Neural cell (in vitro differentiated cells): ENCODE measurements around the gene CYP8B1. TPM values are rescaled to one million over a fixed set of nuclear protein-coding genes. Genes with fewer than 3 reads are reported as not detected.

Experiments
- H2AFZ ChIP-seq: fragments of 200-600, 300-800 bp; sonication (generic), shearing (Covaris generic); 2 replicates; pipeline ENCODE4 v1.6.0; 2014; ENCODE audit warnings: low read depth, mild to moderate bottlenecking, antibody characterized with exemption, low read length, moderate library complexity
- H3F3A ChIP-seq: fragments of 200-600 bp; shearing (Covaris generic); 2 replicates; pipeline ENCODE4 v1.6.1; 2016; ENCODE audit warnings: mild to moderate bottlenecking, moderate library complexity, mixed read lengths, antibody characterized with exemption, low read length; ENCODE audit not compliant: insufficient read depth, poor library complexity, severe bottlenecking
- H3K27ac ChIP-seq: fragments of 200-600, 300-800 bp; sonication (generic), shearing (Covaris generic); 2 replicates; pipeline ENCODE4 v1.5.1; 2014; ENCODE audit warnings: mild to moderate bottlenecking, low read length, moderate library complexity
- H3K27me3 ChIP-seq: fragments of 300-800, 200-600 bp; sonication (generic), shearing (Covaris generic); 2 replicates; pipeline ENCODE4 v1.6.0; 2014; ENCODE audit warnings: mild to moderate bottlenecking, low read depth, low read length, moderate library complexity; ENCODE audit not compliant: insufficient read depth
- H3K36me3 ChIP-seq: fragments of 300-800, 200-600 bp; sonication (generic), shearing (Covaris generic); 2 replicates; pipeline ENCODE4 v1.5.1; 2014; ENCODE audit warnings: mild to moderate bottlenecking, antibody characterized with exemption, low read length, moderate library complexity; ENCODE audit not compliant: insufficient read depth
- H3K4me2 ChIP-seq: fragments of 300-800, 200-600 bp; sonication (generic), shearing (Covaris generic); 2 replicates; pipeline ENCODE4 v1.6.0; 2014; ENCODE audit warnings: mild to moderate bottlenecking, low read length
- H3K4me3 ChIP-seq: fragments of 300-800, 200-600 bp; sonication (generic), shearing (Covaris generic); 2 replicates; pipeline ENCODE4 v1.5.1; 2014; ENCODE audit warnings: mild to moderate bottlenecking, low read length, moderate library complexity
- H3K79me2 ChIP-seq: fragments of 200-600 bp; shearing (Covaris generic); replicated peaks from 2 replicates; pipeline ENCODE4 v1.6.0; 2014; ENCODE audit warnings: mild to moderate bottlenecking, low read length, moderate library complexity; ENCODE audit not compliant: insufficient read depth
- H3K9ac ChIP-seq: fragments of 300-800, 200-600 bp; sonication (generic), shearing (Covaris generic); 2 replicates; pipeline ENCODE4 v1.6.1; 2016; ENCODE audit warnings: mild to moderate bottlenecking, low read length, mixed read lengths
- H3K9me2 ChIP-seq: fragments of 200-600 bp; shearing (Covaris generic); 2 replicates; pipeline ENCODE4 v1.6.1; 2016; ENCODE audit warnings: mild to moderate bottlenecking, low read length, mixed read lengths; ENCODE audit not compliant: insufficient read depth
- H3K9me3 ChIP-seq: fragments of 200-600, 300-800 bp; sonication (generic), shearing (Covaris generic); 2 replicates; pipeline ENCODE4 v1.6.1; 2016; ENCODE audit warnings: mild to moderate bottlenecking, mixed run types, low read length, moderate library complexity, mixed read lengths
- H4K20me1 ChIP-seq: fragments of 200-600 bp; shearing (Covaris generic); 2 replicates; pipeline ENCODE4 v1.6.1; 2016; ENCODE audit warnings: mild to moderate bottlenecking, mixed run types; ENCODE audit not compliant: insufficient read depth
- CTCF ChIP-seq: fragments of 450-650 bp; IDR thresholded peaks from 2 replicates; pipeline ENCODE4 v1.5.1; 2014; ENCODE audit warnings: antibody characterized with exemption, mild to moderate bottlenecking, moderate library complexity; ENCODE audit not compliant: poor library complexity, severe bottlenecking
- EP300 ChIP-seq: fragments of 450-650 bp; conservative IDR thresholded peaks from 2 replicates; pipeline ENCODE4 v1.6.1; 2014; ENCODE audit warnings: antibody characterized with exemption, mild to moderate bottlenecking, moderate library complexity; ENCODE audit not compliant: poor library complexity, severe bottlenecking
- EZH2 ChIP-seq: fragments of 200-600, 300-800 bp; shearing (Covaris generic), sonication (generic); IDR thresholded peaks from 2 replicates; pipeline ENCODE4 v1.6.1; 2014; ENCODE audit warnings: antibody characterized with exemption, low read length, borderline replicate concordance, mild to moderate bottlenecking; ENCODE audit not compliant: insufficient read depth, poor library complexity, severe bottlenecking
- MXI1 ChIP-seq: fragments of 450-650 bp; conservative IDR thresholded peaks from 2 replicates; pipeline ENCODE4 v1.6.1; 2014; ENCODE audit warnings: antibody characterized with exemption, mild to moderate bottlenecking; ENCODE audit not compliant: poor library complexity, severe bottlenecking
- POLR2AphosphoS5 ChIP-seq: IDR thresholded peaks from 2 replicates; pipeline ENCODE4 v1.6.1; 2012
- RAD21 ChIP-seq: fragments of 450-650 bp; conservative IDR thresholded peaks from 2 replicates; pipeline ENCODE4 v1.6.1; 2014; ENCODE audit warnings: antibody characterized with exemption, mild to moderate bottlenecking, moderate library complexity
- SMC3 ChIP-seq: fragments of 450-650 bp; conservative IDR thresholded peaks from 2 replicates; pipeline ENCODE4 v1.6.1; 2014; ENCODE audit warnings: antibody characterized with exemption, mild to moderate bottlenecking, moderate library complexity; ENCODE audit not compliant: poor library complexity
- TAF1 ChIP-seq: IDR thresholded peaks from 2 replicates; pipeline ENCODE4 v1.6.1; 2012; ENCODE audit warnings: low read depth
- polyA plus RNA-seq: library from polyadenylated mRNA; depleted of rRNA; stranded (reverse); fragments of >200 nt; gene quantifications from 2 replicates; pipeline ENCODE4 v1.2.3, GENCODE V29; 2014
- TF ChIP-seq, protein P1 (sequence below): IDR thresholded peaks from 2 replicates; pipeline ENCODE4 v1.6.1; 2012; ENCODE audit warnings: borderline replicate concordance

Gene CYP8B1
- polyA plus RNA-seq, 1 donor from 2014 or later = not detected

DNA sequence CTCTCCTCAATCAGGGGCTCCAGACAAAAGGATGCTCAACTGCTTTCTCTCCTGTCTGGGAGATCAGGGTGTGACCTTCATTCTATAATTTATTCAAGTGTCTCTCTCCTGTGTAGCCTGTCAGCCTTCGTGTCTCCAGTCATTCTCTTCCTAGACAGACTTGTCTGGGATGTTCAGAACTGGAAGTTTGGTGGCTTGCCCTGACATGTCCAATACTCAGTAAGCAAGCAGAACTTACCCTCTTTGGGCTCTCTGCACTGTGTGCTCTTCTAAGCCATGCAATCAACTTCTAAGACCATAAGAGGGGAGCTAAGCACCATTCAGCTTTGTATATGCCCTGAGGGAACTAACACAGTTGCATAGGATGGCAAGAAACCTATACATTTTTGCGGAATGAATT, 52.3 kb downstream of the CYP8B1 start:
- H3K27me3 ChIP-seq = no peaks in the 10 kb centered on the region
- H3K9me2 ChIP-seq = no peaks in the 10 kb centered on the region
- no peak overlapping the region for H3K4me3 ChIP-seq
- TF ChIP-seq EP300 = no peak
- no peak for TF ChIP-seq RAD21
- TF ChIP-seq TAF1 = no peak
- no peak for TF ChIP-seq CTCF
- no peak for TF ChIP-seq POLR2AphosphoS5
- TF ChIP-seq EZH2 = no peak
- TF ChIP-seq SMC3 = no peak
- TF ChIP-seq, protein P1, sequence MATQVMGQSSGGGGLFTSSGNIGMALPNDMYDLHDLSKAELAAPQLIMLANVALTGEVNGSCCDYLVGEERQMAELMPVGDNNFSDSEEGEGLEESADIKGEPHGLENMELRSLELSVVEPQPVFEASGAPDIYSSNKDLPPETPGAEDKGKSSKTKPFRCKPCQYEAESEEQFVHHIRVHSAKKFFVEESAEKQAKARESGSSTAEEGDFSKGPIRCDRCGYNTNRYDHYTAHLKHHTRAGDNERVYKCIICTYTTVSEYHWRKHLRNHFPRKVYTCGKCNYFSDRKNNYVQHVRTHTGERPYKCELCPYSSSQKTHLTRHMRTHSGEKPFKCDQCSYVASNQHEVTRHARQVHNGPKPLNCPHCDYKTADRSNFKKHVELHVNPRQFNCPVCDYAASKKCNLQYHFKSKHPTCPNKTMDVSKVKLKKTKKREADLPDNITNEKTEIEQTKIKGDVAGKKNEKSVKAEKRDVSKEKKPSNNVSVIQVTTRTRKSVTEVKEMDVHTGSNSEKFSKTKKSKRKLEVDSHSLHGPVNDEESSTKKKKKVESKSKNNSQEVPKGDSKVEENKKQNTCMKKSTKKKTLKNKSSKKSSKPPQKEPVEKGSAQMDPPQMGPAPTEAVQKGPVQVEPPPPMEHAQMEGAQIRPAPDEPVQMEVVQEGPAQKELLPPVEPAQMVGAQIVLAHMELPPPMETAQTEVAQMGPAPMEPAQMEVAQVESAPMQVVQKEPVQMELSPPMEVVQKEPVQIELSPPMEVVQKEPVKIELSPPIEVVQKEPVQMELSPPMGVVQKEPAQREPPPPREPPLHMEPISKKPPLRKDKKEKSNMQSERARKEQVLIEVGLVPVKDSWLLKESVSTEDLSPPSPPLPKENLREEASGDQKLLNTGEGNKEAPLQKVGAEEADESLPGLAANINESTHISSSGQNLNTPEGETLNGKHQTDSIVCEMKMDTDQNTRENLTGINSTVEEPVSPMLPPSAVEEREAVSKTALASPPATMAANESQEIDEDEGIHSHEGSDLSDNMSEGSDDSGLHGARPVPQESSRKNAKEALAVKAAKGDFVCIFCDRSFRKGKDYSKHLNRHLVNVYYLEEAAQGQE = no peak
- no peak for TF ChIP-seq MXI1
- H3K9ac ChIP-seq = no peak overlapping the region
- H3K79me2 ChIP-seq = no peaks in the 10 kb centered on the region
- H3K4me2 ChIP-seq = no peak overlapping the region
- no peaks in the 10 kb centered on the region for H3K9me3 ChIP-seq
- H2AFZ ChIP-seq = no peak overlapping the region
- H3K36me3 ChIP-seq = no peaks in the 10 kb centered on the region
- H4K20me1 ChIP-seq = no peaks in the 10 kb centered on the region
- no peaks in the 10 kb centered on the region for H3F3A ChIP-seq
- H3K27ac ChIP-seq = no peak overlapping the region

GRCh38 chr3:42822828-42823227, 52.9 kb downstream of the CYP8B1 start:
- TF ChIP-seq, protein P1 = no peak
- no peak for TF ChIP-seq SMC3
- TF ChIP-seq MXI1 = no peak
- TF ChIP-seq POLR2AphosphoS5 = no peak
- no peak for TF ChIP-seq TAF1
- no peak for TF ChIP-seq EZH2
- TF ChIP-seq CTCF = no peak
- no peak for TF ChIP-seq EP300
- Histone ChIP-seq H3K27me3 (no peaks in the 10 kb centered on the region), H3K9ac (no peak overlapping the region), H3K4me3 (no peak overlapping the region), H3K9me2 (no peaks in the 10 kb centered on the region), H3K4me2 (no peak overlapping the region), H3F3A (no peaks in the 10 kb centered on the region), H3K36me3 (no peaks in the 10 kb centered on the region), H4K20me1 (no peaks in the 10 kb centered on the region), H2AFZ (no peak overlapping the region), H3K27ac (no peak overlapping the region), H3K79me2 (no peaks in the 10 kb centered on the region), H3K9me3 (no peaks in the 10 kb centered on the region)
